Astrocyte (in vitro differentiated cells and primary cell): ENCODE data around the gene NGFR. TPM values are rescaled to one million over a fixed set of nuclear protein-coding genes. Genes with fewer than 3 reads are reported as not detected.

Experiments
- DNase-seq: peaks from one replicate; pipeline ENCODE4 v3.0.0-alpha.2; 2010; ENCODE audit warnings: low read depth
- FAIRE-seq: peaks from 2 replicates; lab custom pipeline; 2011; peaks lifted over from hg19 to GRCh38; lab: Jason Lieb, UNC
- H2AFZ ChIP-seq: 2 replicates; pipeline ENCODE4 v1.6.0; 2012; ENCODE audit warnings: low read depth, low read length, inconsistent platforms
- H3K27ac ChIP-seq: 2 replicates; pipeline ENCODE4 v1.5.1; 2011; ENCODE audit warnings: low read depth, low read length, inconsistent platforms
- H3K27me3 ChIP-seq: 2 replicates; pipeline ENCODE4 v1.6.0; 2011; ENCODE audit warnings: low read length, inconsistent platforms; ENCODE audit not compliant: insufficient read depth
- H3K36me3 ChIP-seq: 2 replicates; pipeline ENCODE4 v1.5.1; 2011; ENCODE audit warnings: low read length, inconsistent platforms; ENCODE audit not compliant: insufficient read depth
- H3K4me1 ChIP-seq: 2 replicates; pipeline ENCODE4 v1.5.1; 2011; ENCODE audit warnings: low read length, inconsistent platforms; ENCODE audit not compliant: insufficient read depth
- H3K4me2 ChIP-seq: 2 replicates; pipeline ENCODE4 v1.6.0; 2012; ENCODE audit warnings: low read length, inconsistent platforms
- H3K4me3 ChIP-seq: 2 replicates; pipeline ENCODE4 v1.5.1; 2011; ENCODE audit warnings: low read depth, mild to moderate bottlenecking, low read length, inconsistent platforms; ENCODE audit not compliant: insufficient read depth
- H3K79me2 ChIP-seq: 2 replicates; pipeline ENCODE4 v1.6.0; 2012; ENCODE audit warnings: mild to moderate bottlenecking, low read length, inconsistent platforms; ENCODE audit not compliant: insufficient read depth
- H3K9ac ChIP-seq: 2 replicates; pipeline ENCODE4 v1.6.0; 2012; ENCODE audit warnings: mild to moderate bottlenecking, low read length, inconsistent platforms
- H3K9me3 ChIP-seq: 2 replicates; pipeline ENCODE4 v1.5.1; 2012; ENCODE audit warnings: low read depth, mild to moderate bottlenecking, low read length, inconsistent platforms; ENCODE audit not compliant: insufficient read depth
- H4K20me1 ChIP-seq: 2 replicates; pipeline ENCODE4 v1.6.0; 2012; ENCODE audit warnings: low read length, inconsistent platforms; ENCODE audit not compliant: insufficient read depth
- H3K27ac Mint-ChIP-seq: one replicate; pipeline ENCODE4 v1.8.0; 2021; ENCODE audit warnings: mild to moderate bottlenecking, mixed read lengths; ENCODE audit not compliant: unreplicated experiment
- H3K27me3 Mint-ChIP-seq: one replicate; pipeline ENCODE4 v1.8.0; 2021; ENCODE audit warnings: low read depth, mixed read lengths; ENCODE audit not compliant: unreplicated experiment
- H3K36me3 Mint-ChIP-seq: one replicate; pipeline ENCODE4 v1.8.0; 2021; ENCODE audit warnings: low read depth, mixed read lengths; ENCODE audit not compliant: unreplicated experiment
- H3K4me1 Mint-ChIP-seq: one replicate; pipeline ENCODE4 v1.8.0; 2021; ENCODE audit warnings: low read depth, mixed read lengths; ENCODE audit not compliant: unreplicated experiment
- H3K4me3 Mint-ChIP-seq: one replicate; pipeline ENCODE4 v1.8.0; 2021; ENCODE audit warnings: mild to moderate bottlenecking, moderate library complexity, mixed read lengths; ENCODE audit not compliant: unreplicated experiment
- H3K9me3 Mint-ChIP-seq: one replicate; pipeline ENCODE4 v1.8.0; 2021; ENCODE audit warnings: mild to moderate bottlenecking, mixed read lengths; ENCODE audit not compliant: unreplicated experiment
- EZH2 ChIP-seq: IDR thresholded peaks from 2 replicates; pipeline ENCODE4 v1.6.1; 2012; ENCODE audit warnings: mild to moderate bottlenecking, low read length, inconsistent platforms; ENCODE audit not compliant: insufficient read depth
- total RNA-seq: library from RNA; stranded (reverse); gene quantifications from 2 replicates; pipeline ENCODE4 v1.2.1, GENCODE V29; 2021
- TF ChIP-seq, protein P1 (sequence below): IDR thresholded peaks from 2 replicates; pipeline ENCODE4 v1.5.1; 2011; ENCODE audit warnings: low read depth, mild to moderate bottlenecking, inconsistent platforms, low read length, moderate library complexity; ENCODE audit not compliant: insufficient read depth

The NGFR gene
- total RNA-seq, 1 donor from 2014 or later = 0.64 TPM

DNA sequence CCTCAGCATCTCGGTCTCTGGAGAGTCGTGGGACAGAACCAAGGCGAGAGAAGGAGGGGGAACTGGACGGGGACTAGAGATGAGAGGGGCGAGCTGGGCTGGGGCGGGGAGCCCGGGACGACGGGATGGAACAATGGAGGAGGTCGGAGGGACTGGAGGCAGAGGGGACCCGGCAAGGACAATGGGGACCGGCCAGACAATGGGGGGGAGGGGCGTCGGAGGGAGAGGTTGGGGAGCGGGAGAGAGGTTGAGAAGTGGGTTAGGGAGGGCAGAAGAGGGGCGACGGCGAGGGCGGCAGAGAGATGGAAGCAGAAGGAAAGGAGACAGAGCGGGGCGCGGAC lies 719 bp downstream of the NGFR start:
- Mint-ChIP-seq H3K36me3 (no peaks in the 10 kb centered on the region), H3K4me3 (no peak overlapping the region), H3K27ac (no peak overlapping the region), H3K27me3 (peaks cover 74% of the 10 kb centered on the region), H3K4me1 (no peaks in the 10 kb centered on the region), H3K9me3 (peaks cover 3% of the 10 kb centered on the region)
- TF ChIP-seq, protein P1, sequence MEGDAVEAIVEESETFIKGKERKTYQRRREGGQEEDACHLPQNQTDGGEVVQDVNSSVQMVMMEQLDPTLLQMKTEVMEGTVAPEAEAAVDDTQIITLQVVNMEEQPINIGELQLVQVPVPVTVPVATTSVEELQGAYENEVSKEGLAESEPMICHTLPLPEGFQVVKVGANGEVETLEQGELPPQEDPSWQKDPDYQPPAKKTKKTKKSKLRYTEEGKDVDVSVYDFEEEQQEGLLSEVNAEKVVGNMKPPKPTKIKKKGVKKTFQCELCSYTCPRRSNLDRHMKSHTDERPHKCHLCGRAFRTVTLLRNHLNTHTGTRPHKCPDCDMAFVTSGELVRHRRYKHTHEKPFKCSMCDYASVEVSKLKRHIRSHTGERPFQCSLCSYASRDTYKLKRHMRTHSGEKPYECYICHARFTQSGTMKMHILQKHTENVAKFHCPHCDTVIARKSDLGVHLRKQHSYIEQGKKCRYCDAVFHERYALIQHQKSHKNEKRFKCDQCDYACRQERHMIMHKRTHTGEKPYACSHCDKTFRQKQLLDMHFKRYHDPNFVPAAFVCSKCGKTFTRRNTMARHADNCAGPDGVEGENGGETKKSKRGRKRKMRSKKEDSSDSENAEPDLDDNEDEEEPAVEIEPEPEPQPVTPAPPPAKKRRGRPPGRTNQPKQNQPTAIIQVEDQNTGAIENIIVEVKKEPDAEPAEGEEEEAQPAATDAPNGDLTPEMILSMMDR = no peak
- TF ChIP-seq EZH2 = no peak
- FAIRE-seq = no peak
- peak overlapping the region; percentile 39 for H3K4me3 ChIP-seq
- H3K4me2 ChIP-seq = peak overlapping the region; percentile 83
- no peak overlapping the region for H3K9ac ChIP-seq
- H2AFZ ChIP-seq = no peak overlapping the region
- peaks cover 71% of the 10 kb centered on the region for H3K27me3 ChIP-seq
- no peak for DNase-seq
- no peaks in the 10 kb centered on the region for H3K9me3 ChIP-seq
- peaks cover 8% of the 10 kb centered on the region for H4K20me1 ChIP-seq
- H3K27ac ChIP-seq = no peak overlapping the region
- H3K36me3 ChIP-seq = no peaks in the 10 kb centered on the region
- H3K4me1 ChIP-seq = peaks cover 8% of the 10 kb centered on the region
- H3K79me2 ChIP-seq = no peaks in the 10 kb centered on the region

DNA sequence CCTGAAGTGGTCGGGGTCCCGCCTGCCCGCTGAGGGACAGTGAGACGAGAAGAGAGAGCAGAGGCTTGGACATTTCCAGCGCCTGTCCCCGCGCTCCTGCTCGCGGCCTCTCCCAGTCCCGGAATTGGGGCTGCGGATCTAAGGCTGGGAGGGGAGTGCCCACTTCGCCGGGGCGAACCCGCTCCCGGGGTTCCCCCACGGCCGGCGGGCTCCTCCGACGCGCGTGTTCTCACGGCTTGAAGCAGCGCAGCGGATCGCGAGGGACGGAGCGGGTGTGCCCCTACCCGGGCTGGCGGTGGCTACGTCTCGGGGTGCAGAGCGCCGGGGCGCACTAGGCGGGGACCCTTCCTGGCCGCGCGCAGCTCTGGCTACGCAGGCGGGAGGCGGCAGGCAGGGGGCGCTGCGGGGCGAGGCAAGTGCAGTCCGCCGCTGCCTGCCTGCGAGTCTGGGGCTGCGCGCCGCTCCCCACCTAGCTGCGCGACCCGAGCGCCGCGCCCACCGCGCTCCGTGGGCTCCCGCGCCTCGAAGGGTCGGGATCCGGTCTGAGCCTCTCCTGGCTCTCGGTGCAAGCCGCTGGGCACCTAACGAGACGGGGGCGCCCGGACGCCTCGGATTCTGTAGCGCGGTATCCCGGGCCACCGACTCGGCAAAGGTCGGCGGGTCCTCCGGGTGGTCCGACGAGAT lies 1.2 kb downstream of the NGFR start:
- FAIRE-seq (no peak), DNase-seq (peak; percentile 22)
- peaks cover 74% of the 10 kb centered on the region for H3K27me3 Mint-ChIP-seq
- TF ChIP-seq EZH2 = no peak
- TF ChIP-seq, protein P1 = no peak
- no peaks in the 10 kb centered on the region for H3K9me3 ChIP-seq
- peak overlapping the region; percentile 41 for H2AFZ ChIP-seq
- peaks cover 8% of the 10 kb centered on the region for H4K20me1 ChIP-seq
- H3K36me3 ChIP-seq = no peaks in the 10 kb centered on the region
- peak overlapping the region; percentile 53 for H3K27ac Mint-ChIP-seq
- peak overlapping the region; percentile 17 for H3K4me3 ChIP-seq
- no peaks in the 10 kb centered on the region for H3K79me2 ChIP-seq
- H3K4me2 ChIP-seq = peak overlapping the region; percentile 69
- H3K9ac ChIP-seq = no peak overlapping the region
- no peaks in the 10 kb centered on the region for H3K36me3 Mint-ChIP-seq
- peaks cover 76% of the 10 kb centered on the region for H3K27me3 ChIP-seq
- no peak overlapping the region for H3K27ac ChIP-seq
- peaks cover 3% of the 10 kb centered on the region for H3K9me3 Mint-ChIP-seq
- no peaks in the 10 kb centered on the region for H3K4me1 Mint-ChIP-seq
- H3K4me1 ChIP-seq = peaks cover 8% of the 10 kb centered on the region
- no peak overlapping the region for H3K4me3 Mint-ChIP-seq

DNA sequence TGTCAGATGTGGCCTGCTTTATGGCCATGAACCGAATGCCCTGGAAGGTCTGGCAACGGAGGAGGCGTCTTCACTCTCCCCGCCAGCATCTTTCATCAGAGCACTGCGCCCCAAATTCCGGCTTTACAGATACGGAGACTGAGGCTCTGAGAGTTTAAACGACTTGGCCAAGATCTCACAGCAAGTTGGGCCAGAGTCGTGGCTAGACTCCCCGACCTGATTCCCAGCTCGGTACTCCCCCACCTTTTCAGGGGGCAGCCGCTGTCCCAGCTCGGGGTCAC lies 1.7 kb downstream of the NGFR start:
- peaks cover 76% of the 10 kb centered on the region for H3K27me3 ChIP-seq
- no peak overlapping the region for H3K4me3 ChIP-seq
- Mint-ChIP-seq H3K4me1 (no peaks in the 10 kb centered on the region), H3K36me3 (no peaks in the 10 kb centered on the region), H3K27ac (peak overlapping the region; percentile 53), H3K4me3 (no peak overlapping the region), H3K27me3 (peaks cover 75% of the 10 kb centered on the region), H3K9me3 (peaks cover 2% of the 10 kb centered on the region)
- TF ChIP-seq, protein P1 = no peak
- no peak overlapping the region for H3K9ac ChIP-seq
- FAIRE-seq (no peak), DNase-seq (no peak)
- H3K4me2 ChIP-seq = peak overlapping the region; percentile 69
- H3K9me3 ChIP-seq = no peaks in the 10 kb centered on the region
- peak overlapping the region; percentile 47 for H2AFZ ChIP-seq
- H3K36me3 ChIP-seq = no peaks in the 10 kb centered on the region
- H3K4me1 ChIP-seq = peaks cover 8% of the 10 kb centered on the region
- peaks cover 8% of the 10 kb centered on the region for H4K20me1 ChIP-seq
- no peak overlapping the region for H3K27ac ChIP-seq
- no peaks in the 10 kb centered on the region for H3K79me2 ChIP-seq
